Measurements from ENCODE around the gene EDIL3. TPM values are rescaled to one million over a fixed set of nuclear protein-coding genes. Genes with fewer than 3 reads are reported as not detected.

The EDIL3 gene
- total and polyA plus RNA-seq, 4 donors, result 8.3 to 66.0 (median 11.0) TPM

GRCh38 chr5:84237126-84237525 is 147.6 kb downstream of the EDIL3 start:
- DNase-seq, result no peak
- no peak overlapping the region for H3K27ac ChIP-seq (ENCODE audit: low read depth in 1 of 2, low read length in 1 of 2)
- no peak for ATAC-seq (ENCODE audit: insufficient read depth, low FRiP score)
- H3K4me1 ChIP-seq (ENCODE audit: control insufficient read depth in 5 of 5, insufficient read depth in 5 of 5, low read length in 5 of 5), result no peaks in the 10 kb centered on the region
- H3K4me3 ChIP-seq, result no peak overlapping the region
- no peaks in the 10 kb centered on the region for H3K9me3 ChIP-seq (ENCODE audit: control insufficient read depth in 4 of 4, insufficient read depth in 3 of 4, low read length in 3 of 4)
- H3K27me3 ChIP-seq (ENCODE audit: control insufficient read depth in 3 of 3, insufficient read depth in 3 of 3, low read length in 2 of 3), result no peaks in the 10 kb centered on the region
- TF ChIP-seq CTCF (IDR thresholded peaks at IDR 0.05; ENCODE audit: control extremely low read depth, extremely low read depth), result no peak
- no peak overlapping the region for H3K9ac ChIP-seq (ENCODE audit: insufficient read depth in 1 of 2, low read length in 2 of 2)
- H3K36me3 ChIP-seq (ENCODE audit: control insufficient read depth in 4 of 4, insufficient read depth in 4 of 4, low read length in 4 of 4), result no peaks in the 10 kb centered on the region

- Histone ChIP-seq H3K27me3 (ENCODE audit: control insufficient read depth in 3 of 3, insufficient read depth in 3 of 3, low read length in 2 of 3) (no peaks in the 10 kb centered on the region), H3K27ac (ENCODE audit: low read depth in 1 of 2, low read length in 1 of 2) (no peak overlapping the region), H3K4me3 (no peak overlapping the region), H3K9ac (ENCODE audit: insufficient read depth in 1 of 2, low read length in 2 of 2) (no peak overlapping the region), H3K9me3 (ENCODE audit: control insufficient read depth in 4 of 4, insufficient read depth in 3 of 4, low read length in 3 of 4) (no peaks in the 10 kb centered on the region), H3K4me1 (ENCODE audit: control insufficient read depth in 5 of 5, insufficient read depth in 5 of 5, low read length in 5 of 5) (peaks cover 0 to 9% (median 0%) of the 10 kb centered on the region in 5 donors), H3K36me3 (ENCODE audit: control insufficient read depth in 4 of 4, insufficient read depth in 4 of 4, low read length in 4 of 4) (no peaks in the 10 kb centered on the region)
- TF ChIP-seq CTCF (IDR thresholded peaks at IDR 0.05; ENCODE audit: control extremely low read depth, extremely low read depth), result no peak
- peak in 2 of 3 donors; percentile 31 to 37 for DNase-seq
- no peak for ATAC-seq (ENCODE audit: insufficient read depth, low FRiP score)
- WGBS, 2 donors, result 91 to 92% methylated on average over 7 of the region's 7 CpGs
These were observed 153.2 kb downstream of the EDIL3 start for GRCh38 chr5:84231433-84231832.

- H3K27ac ChIP-seq (ENCODE audit: low read depth in 1 of 2, low read length in 1 of 2), result no peak overlapping the region
- H3K27me3 ChIP-seq (ENCODE audit: control insufficient read depth in 3 of 3, insufficient read depth in 3 of 3, low read length in 2 of 3), result no peaks in the 10 kb centered on the region
- TF ChIP-seq CTCF (IDR thresholded peaks at IDR 0.05; ENCODE audit: control extremely low read depth, extremely low read depth), result no peak
- no peak for ATAC-seq (ENCODE audit: insufficient read depth, low FRiP score)
- DNase-seq, result no peak
- H3K9ac ChIP-seq (ENCODE audit: insufficient read depth in 1 of 2, low read length in 2 of 2), result no peak overlapping the region
- no peaks in the 10 kb centered on the region for H3K36me3 ChIP-seq (ENCODE audit: control insufficient read depth in 4 of 4, insufficient read depth in 4 of 4, low read length in 4 of 4)
- H3K9me3 ChIP-seq (ENCODE audit: control insufficient read depth in 4 of 4, insufficient read depth in 3 of 4, low read length in 3 of 4), result no peaks in the 10 kb centered on the region
- peaks cover 0 to 9% (median 0%) of the 10 kb centered on the region in 5 donors for H3K4me1 ChIP-seq (ENCODE audit: control insufficient read depth in 5 of 5, insufficient read depth in 5 of 5, low read length in 5 of 5)
- H3K4me3 ChIP-seq, result no peak overlapping the region
These were observed 155.6 kb downstream of the EDIL3 start for GRCh38 chr5:84229045-84229444.

GRCh38 chr5:84228266-84228665 is 156.4 kb downstream of the EDIL3 start:
- Histone ChIP-seq H3K27me3 (ENCODE audit: control insufficient read depth in 3 of 3, insufficient read depth in 3 of 3, low read length in 2 of 3) (no peaks in the 10 kb centered on the region), H3K4me1 (ENCODE audit: control insufficient read depth in 5 of 5, insufficient read depth in 5 of 5, low read length in 5 of 5) (peaks cover 0 to 9% (median 0%) of the 10 kb centered on the region in 5 donors), H3K9me3 (ENCODE audit: control insufficient read depth in 4 of 4, insufficient read depth in 3 of 4, low read length in 3 of 4) (no peaks in the 10 kb centered on the region), H3K4me3 (no peak overlapping the region), H3K27ac (ENCODE audit: low read depth in 1 of 2, low read length in 1 of 2) (no peak overlapping the region), H3K36me3 (ENCODE audit: control insufficient read depth in 4 of 4, insufficient read depth in 4 of 4, low read length in 4 of 4) (no peaks in the 10 kb centered on the region), H3K9ac (ENCODE audit: insufficient read depth in 1 of 2, low read length in 2 of 2) (no peak overlapping the region)
- ATAC-seq (ENCODE audit: insufficient read depth, low FRiP score), result no peak
- no peak for TF ChIP-seq CTCF (IDR thresholded peaks at IDR 0.05; ENCODE audit: control extremely low read depth, extremely low read depth)
- no peak for DNase-seq

Data from lung (tissue), 12 donors.